Colon (tissue), 2 donors: ENCODE data around the gene AACS.
"Not testable (repeated sequence)": the region's sequence is repeated elsewhere in the genome, so short reads cannot be mapped to it uniquely, and the experiment has no call there.

Experiments
- FAIRE-seq: peaks from 2 replicates; lab custom pipeline; 2012; peaks lifted over from hg19 to GRCh38; lab: Jason Lieb, UNC
- donor health status: control.
- donor health status: control.

AACS gene

DNA sequence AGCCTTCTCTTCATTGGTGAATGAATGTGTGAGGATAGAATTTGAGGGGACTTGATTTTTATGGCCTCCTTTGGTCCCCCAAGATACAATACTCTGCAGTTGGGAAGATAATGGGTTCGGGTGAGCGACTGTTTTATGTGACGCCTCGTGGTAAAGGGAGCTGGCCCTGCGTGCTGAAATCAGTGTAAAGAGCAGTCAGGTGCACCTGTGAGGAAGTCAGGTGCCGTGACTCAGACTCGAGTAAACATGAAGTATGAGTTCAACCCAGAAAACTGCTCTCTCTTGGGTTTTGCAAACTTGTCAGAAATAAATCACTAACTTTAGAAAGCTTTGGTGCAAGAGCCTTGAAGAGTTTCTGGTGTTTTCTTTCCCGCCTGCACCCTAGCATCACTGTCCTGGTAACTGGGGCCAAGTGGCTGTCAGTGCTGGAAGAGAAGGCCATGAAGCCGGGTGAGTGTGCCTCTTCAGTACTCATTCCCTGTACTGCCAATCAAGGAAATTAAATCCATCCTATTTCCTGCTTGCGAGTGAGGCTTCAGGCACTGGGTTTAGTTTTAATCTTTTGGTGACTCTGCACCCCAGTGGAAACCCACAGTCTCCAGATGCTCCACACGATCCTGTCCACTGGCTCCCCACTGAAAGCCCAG, 59.2 kb downstream of the AACS start:
- no peak for FAIRE-seq

GRCh38 chr12:125125271-125125670, 60.0 kb downstream of the AACS start:
- FAIRE-seq: no peak

- FAIRE-seq: no peak
Measured at GRCh38 chr12:125128439-125129178, 63.4 kb downstream of the AACS start.

GRCh38 chr12:125129179-125129571, 63.9 kb downstream of the AACS start:
- no peak for FAIRE-seq

DNA sequence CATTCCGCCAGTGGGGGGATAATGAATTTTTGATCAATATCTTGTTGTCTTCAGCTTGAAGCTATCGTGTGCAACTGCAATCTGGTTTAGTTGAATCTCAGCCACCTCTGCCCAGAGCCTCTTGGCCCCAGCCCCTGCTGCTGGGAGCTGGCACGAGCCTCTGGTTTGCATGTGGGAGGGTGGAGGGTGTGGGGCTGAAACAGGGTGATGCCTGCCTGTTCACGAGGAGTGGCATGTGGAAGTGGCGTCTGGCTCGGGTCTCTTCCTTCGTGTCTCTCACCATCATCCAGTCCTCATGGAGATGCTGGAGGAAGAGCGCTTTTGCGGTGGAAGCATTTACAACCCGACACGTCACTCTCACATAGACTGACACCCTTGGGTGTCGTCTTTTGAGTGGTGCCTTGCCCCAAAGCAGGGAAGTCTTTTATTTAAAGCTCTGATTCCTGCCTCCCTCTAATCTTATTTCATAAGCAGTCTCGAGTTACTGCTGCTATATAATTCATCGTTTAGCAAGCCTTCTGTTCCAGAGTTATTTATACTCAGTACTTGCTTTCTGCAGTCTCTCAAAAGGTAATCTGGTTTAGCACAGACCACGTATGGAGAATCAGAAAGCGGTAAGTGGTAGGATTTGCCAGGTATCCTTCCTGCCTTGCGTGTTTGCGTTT, 64.5 kb downstream of the AACS start:
- no peak for FAIRE-seq

GRCh38 chr12:125131958-125132357, 66.7 kb downstream of the AACS start:
- no peak for FAIRE-seq

- no peak for FAIRE-seq
Measured at GRCh38 chr12:125132698-125133400, 67.6 kb downstream of the AACS start.

GRCh38 chr12:125133616-125134015, 68.4 kb downstream of the AACS start:
- no peak for FAIRE-seq

DNA sequence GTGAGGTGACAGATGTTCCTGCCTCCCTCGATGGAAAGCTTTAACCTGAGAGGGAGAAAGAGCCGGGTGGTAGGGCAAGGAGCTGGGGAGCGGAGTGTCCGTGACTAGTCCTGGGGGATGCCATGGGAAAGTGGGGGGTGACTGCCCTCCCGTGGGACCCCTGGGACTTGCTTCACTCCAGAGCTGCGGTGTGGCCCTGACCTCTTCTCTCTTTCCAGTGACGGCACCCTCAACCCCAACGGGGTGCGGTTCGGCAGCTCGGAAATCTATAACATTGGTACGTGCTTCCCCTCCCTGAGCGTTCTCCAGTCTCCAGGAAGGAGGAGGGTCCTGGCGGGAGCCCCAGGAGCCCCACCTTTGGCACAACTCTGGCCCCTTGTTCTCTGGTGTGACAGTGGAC, 69.3 kb downstream of the AACS start:
- no peak for FAIRE-seq

DNA sequence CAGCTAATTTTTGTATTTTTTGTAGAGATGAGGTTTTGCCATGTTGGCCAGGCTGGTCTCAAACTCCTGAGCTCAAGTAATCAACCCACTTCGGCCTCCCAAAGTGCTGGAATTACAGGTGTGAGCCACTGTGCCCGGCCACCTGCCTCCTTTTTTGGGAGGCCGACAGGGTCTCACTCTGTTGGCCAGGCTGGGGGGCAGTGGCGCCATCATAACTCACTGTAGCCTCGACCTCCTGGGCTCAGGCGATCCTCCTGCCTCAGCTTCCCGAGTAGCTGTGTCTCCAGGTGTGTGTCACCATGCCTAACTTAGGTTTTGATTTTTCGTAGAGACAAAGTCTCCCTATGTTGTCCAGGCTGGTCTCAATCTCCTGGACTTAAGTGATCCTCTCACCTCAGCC, 70.7 kb downstream of the AACS start:
- FAIRE-seq: no peak

DNA sequence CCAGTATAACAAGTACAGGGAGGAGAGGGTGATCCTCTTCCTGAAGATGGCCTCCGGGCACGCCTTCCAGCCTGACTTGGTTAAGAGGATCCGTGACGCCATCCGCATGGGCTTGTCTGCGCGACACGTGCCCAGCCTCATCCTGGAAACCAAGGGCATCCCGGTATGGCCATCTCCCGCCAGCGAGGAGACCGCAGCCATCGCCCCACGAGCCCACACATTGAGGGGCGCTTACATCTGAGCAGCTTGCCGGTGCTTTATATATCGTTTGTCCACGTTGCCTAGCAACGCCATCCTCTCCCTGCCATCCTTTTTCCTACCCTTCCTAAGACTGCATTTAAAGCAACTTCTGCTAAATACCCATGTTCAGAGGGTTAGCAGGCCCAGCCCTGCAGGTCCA, 71.5 kb downstream of the AACS start:
- FAIRE-seq: no peak

- no peak for FAIRE-seq
Measured at GRCh38 chr12:125137766-125138344, 72.6 kb downstream of the AACS start.

- no peak for FAIRE-seq
Measured at GRCh38 chr12:125140279-125141209, 75.3 kb downstream of the AACS start.

DNA sequence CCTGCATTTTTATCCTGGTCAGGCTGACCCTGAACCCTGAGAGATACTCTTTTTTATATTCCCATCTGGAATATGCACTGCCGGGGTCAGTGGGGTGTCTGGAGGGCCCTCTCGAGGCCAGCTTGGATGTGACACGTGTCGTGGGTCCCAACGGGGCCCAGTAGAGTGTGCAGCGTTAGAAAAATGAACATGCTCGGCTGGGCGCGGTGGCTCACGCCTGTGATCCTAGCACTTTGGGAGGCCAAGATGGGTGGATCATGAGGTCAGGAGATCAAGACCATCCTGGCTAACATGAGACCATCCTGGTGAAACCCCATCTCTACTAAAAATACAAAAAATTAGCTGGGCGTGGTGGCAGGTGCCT, 76.0 kb downstream of the AACS start:
- not testable (repeated sequence) for FAIRE-seq

- no peak for FAIRE-seq
Measured at GRCh38 chr12:125142601-125143000, 77.4 kb downstream of the AACS start.

DNA sequence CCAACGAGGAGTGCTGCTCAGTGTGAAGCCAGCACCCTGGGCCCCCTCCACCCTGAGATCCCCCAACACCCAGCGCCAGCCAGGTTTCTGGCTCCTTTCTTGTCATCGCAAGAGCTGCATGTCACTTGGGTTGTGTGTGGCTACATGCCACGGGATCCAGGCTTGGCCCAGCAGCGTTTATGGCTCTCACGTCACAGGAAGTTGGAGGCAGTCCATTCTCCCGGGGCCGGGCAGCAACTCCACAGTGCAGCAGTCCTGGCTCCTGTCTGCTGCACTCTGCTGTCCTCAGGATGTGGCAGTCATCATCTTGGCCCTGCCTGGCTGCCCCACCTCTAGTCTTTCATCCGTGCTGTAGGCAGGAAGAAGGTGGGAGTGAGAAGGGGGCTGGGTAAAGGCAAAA, 78.3 kb downstream of the AACS start:
- FAIRE-seq: no peak

GRCh38 chr12:125145196-125145595, 80.0 kb downstream of the AACS start:
- no peak for FAIRE-seq

- no peak for FAIRE-seq
Measured at GRCh38 chr12:125148316-125148715, 83.1 kb downstream of the AACS start.

GRCh38 chr12:125149160-125150108, 84.2 kb downstream of the AACS start:
- FAIRE-seq: no peak

GRCh38 chr12:125151284-125151683, 86.0 kb downstream of the AACS start:
- no peak for FAIRE-seq
